ENCODE measurements around the gene RUBCN.
"Not testable (repeated sequence)": the region's sequence is repeated elsewhere in the genome, so short reads cannot be mapped to it uniquely, and the experiment has no call there.

RUBCN gene

GRCh38 chr3:197736010-197736490 lies 654 bp downstream of the RUBCN start:
- no peak for DNase-seq (ENCODE audit: low read depth, low spot score)
- H3K27ac ChIP-seq = peak overlapping the region; percentile 70

GRCh38 chr3:197734667-197735318 lies 1.9 kb downstream of the RUBCN start:
- no peak overlapping the region for H3K27ac ChIP-seq
- DNase-seq (ENCODE audit: low read depth, low spot score) = no peak

- no peak for DNase-seq (ENCODE audit: low read depth, low spot score)
- H3K27ac ChIP-seq = no peak overlapping the region
Observed at GRCh38 chr3:197733042-197733441, 3.7 kb downstream of the RUBCN start.

GRCh38 chr3:197731483-197731882 lies 5.2 kb downstream of the RUBCN start:
- not testable (repeated sequence) for DNase-seq (ENCODE audit: low read depth, low spot score); H3K27ac ChIP-seq

- H3K27ac ChIP-seq = peak overlapping the region; percentile 50
- not testable (repeated sequence) for DNase-seq (ENCODE audit: low read depth, low spot score)
Observed at GRCh38 chr3:197730770-197731169, 5.9 kb downstream of the RUBCN start.

- H3K27ac ChIP-seq = peak overlapping the region; percentile 50
- no peak for DNase-seq (ENCODE audit: low read depth, low spot score)
Observed at GRCh38 chr3:197730200-197730599, 6.5 kb downstream of the RUBCN start.

GRCh38 chr3:197728487-197728886 lies 8.2 kb downstream of the RUBCN start:
- H3K27ac ChIP-seq = no peak overlapping the region
- no peak for DNase-seq (ENCODE audit: low read depth, low spot score)

- not testable (repeated sequence) for DNase-seq (ENCODE audit: low read depth, low spot score); H3K27ac ChIP-seq
Observed at GRCh38 chr3:197727878-197728277, 8.8 kb downstream of the RUBCN start.

GRCh38 chr3:197722734-197723133 lies 14.0 kb downstream of the RUBCN start:
- no peak for DNase-seq (ENCODE audit: low read depth, low spot score)
- no peak overlapping the region for H3K27ac ChIP-seq

GRCh38 chr3:197720694-197721093 lies 16.0 kb downstream of the RUBCN start:
- DNase-seq (ENCODE audit: low read depth, low spot score) = no peak
- no peak overlapping the region for H3K27ac ChIP-seq

- DNase-seq (ENCODE audit: low read depth, low spot score) = peak; percentile 97
- peak overlapping the region; percentile 94 for H3K27ac ChIP-seq
Observed at GRCh38 chr3:197718891-197719290, 17.8 kb downstream of the RUBCN start.

- H3K27ac ChIP-seq = peak overlapping the region; percentile 95
- no peak for DNase-seq (ENCODE audit: low read depth, low spot score)
Observed at GRCh38 chr3:197714251-197714650, 22.5 kb downstream of the RUBCN start.

- DNase-seq (ENCODE audit: low read depth, low spot score) = no peak
- peak overlapping the region; percentile 95 for H3K27ac ChIP-seq
Observed at GRCh38 chr3:197713477-197713822, 23.3 kb downstream of the RUBCN start.

- H3K27ac ChIP-seq = peak overlapping the region; percentile 95
- DNase-seq (ENCODE audit: low read depth, low spot score) = peak; percentile 91
Observed at GRCh38 chr3:197711973-197712707, 24.6 kb downstream of the RUBCN start.

GRCh38 chr3:197710965-197711364 lies 25.7 kb downstream of the RUBCN start:
- peak overlapping the region; percentile 95 for H3K27ac ChIP-seq
- DNase-seq (ENCODE audit: low read depth, low spot score) = not testable (repeated sequence)

GRCh38 chr3:197709135-197709534 lies 27.6 kb downstream of the RUBCN start:
- H3K27ac ChIP-seq = no peak overlapping the region
- no peak for DNase-seq (ENCODE audit: low read depth, low spot score)

- no peak overlapping the region for H3K27ac ChIP-seq
- no peak for DNase-seq (ENCODE audit: low read depth, low spot score)
Observed at GRCh38 chr3:197706658-197707057, 30.0 kb downstream of the RUBCN start.

- DNase-seq (ENCODE audit: low read depth, low spot score) = no peak
- no peak overlapping the region for H3K27ac ChIP-seq
Observed at GRCh38 chr3:197701841-197702240, 34.9 kb downstream of the RUBCN start.

- H3K27ac ChIP-seq = no peak overlapping the region
- DNase-seq (ENCODE audit: low read depth, low spot score) = no peak
Observed at GRCh38 chr3:197700095-197700494, 36.6 kb downstream of the RUBCN start.

- DNase-seq (ENCODE audit: low read depth, low spot score) = no peak
- H3K27ac ChIP-seq = no peak overlapping the region
Observed at GRCh38 chr3:197697355-197697754, 39.3 kb downstream of the RUBCN start.

GRCh38 chr3:197694251-197694650 lies 42.5 kb downstream of the RUBCN start:
- H3K27ac ChIP-seq = no peak overlapping the region
- DNase-seq (ENCODE audit: low read depth, low spot score) = no peak

GRCh38 chr3:197692641-197693040 lies 44.1 kb downstream of the RUBCN start:
- DNase-seq (ENCODE audit: low read depth, low spot score) = no peak
- peak overlapping the region; percentile 5 for H3K27ac ChIP-seq

All from epithelial cell of prostate (primary cell).